ENCODE measurements around the gene ELMOD3.
A peak's percentile ranks its signal among the peaks of the same experiment; 100 is the strongest.
"Not testable (repeated sequence)": the region's sequence is repeated elsewhere in the genome, so short reads cannot be mapped to it uniquely, and the experiment has no call there.

ELMOD3 gene

GRCh38 chr2:85377083-85377482 is 22.5 kb downstream of the ELMOD3 start:
- no peak for DNase-seq

GRCh38 chr2:85378257-85378656 is 23.7 kb downstream of the ELMOD3 start:
- DNase-seq, result no peak

DNA sequence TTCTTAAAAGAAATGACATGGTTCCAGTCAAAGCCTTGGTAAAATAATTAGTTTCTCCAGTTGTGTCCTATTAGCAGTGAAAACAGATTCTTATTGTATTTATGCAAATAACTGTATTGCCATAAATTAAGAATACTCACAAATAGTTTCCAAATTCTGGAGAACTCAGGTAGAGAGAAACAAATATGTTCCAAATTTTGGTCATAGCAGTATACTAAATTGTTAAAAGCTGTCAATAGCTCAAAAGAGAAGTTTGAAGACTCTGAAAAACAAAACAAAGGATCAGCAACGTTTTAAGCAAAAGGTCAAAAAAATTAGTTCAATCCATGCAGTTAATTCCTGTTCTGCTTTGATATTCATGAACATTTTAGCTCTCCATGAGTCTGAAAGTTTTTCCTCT is 25.5 kb downstream of the ELMOD3 start:
- no peak for DNase-seq

- DNase-seq, result not testable (repeated sequence)
Observed at GRCh38 chr2:85383151-85383550, 28.6 kb downstream of the ELMOD3 start.

- no peak for DNase-seq
Observed at GRCh38 chr2:85383850-85384249, 29.3 kb downstream of the ELMOD3 start.

- DNase-seq, result no peak
Observed at GRCh38 chr2:85385746-85386145, 31.2 kb downstream of the ELMOD3 start.

DNA sequence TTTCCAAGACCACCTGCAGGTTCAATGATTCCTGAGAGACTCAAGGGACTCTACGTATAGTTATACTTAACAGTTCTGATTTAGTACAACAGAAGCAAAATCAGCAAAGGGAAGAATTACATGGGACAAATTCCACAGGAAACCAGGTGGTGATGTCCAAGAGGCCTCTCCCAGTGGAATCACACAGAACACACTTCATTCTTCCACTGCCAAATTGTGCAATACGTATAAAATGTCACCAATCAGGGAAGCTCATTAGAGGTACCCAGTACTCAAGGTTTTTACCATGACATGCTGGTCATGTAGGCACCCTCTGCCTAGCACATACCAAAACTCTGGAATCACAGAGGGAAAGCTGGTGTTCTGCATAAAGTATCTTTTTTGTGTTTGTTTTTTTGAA is 33.2 kb downstream of the ELMOD3 start:
- no peak for DNase-seq

DNA sequence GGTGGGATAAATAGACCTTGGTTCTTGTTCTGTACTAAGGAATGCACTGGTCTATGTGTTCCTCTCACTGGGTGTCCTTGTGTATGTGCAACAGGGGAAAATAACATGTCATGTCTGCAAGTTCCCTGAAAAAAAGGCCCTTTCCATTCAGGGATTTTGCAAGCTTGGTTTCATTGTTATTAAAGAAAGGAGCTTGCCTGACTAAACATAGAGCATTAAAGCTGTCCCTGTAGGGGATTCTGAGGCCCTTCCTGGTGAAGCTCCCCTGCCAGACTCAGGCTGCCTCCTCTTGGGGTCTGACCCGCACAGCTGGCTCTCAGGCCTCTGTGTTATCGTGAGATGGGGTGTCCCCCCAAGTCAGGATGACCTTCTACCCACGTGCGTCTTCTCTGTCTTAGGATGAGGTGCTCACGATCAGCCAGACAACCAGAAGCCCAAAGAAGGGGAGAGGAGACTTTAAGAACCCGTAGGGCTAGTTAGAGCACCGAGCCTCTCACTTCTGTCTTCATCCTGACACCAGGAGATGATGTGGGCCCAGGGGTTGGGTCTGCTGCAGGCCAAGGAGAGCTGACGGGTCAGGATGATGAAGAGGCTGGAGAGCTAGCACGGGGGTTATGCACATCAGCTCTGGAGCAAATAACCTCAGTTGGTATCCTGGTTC is 34.4 kb downstream of the ELMOD3 start:
- no peak for DNase-seq

DNA sequence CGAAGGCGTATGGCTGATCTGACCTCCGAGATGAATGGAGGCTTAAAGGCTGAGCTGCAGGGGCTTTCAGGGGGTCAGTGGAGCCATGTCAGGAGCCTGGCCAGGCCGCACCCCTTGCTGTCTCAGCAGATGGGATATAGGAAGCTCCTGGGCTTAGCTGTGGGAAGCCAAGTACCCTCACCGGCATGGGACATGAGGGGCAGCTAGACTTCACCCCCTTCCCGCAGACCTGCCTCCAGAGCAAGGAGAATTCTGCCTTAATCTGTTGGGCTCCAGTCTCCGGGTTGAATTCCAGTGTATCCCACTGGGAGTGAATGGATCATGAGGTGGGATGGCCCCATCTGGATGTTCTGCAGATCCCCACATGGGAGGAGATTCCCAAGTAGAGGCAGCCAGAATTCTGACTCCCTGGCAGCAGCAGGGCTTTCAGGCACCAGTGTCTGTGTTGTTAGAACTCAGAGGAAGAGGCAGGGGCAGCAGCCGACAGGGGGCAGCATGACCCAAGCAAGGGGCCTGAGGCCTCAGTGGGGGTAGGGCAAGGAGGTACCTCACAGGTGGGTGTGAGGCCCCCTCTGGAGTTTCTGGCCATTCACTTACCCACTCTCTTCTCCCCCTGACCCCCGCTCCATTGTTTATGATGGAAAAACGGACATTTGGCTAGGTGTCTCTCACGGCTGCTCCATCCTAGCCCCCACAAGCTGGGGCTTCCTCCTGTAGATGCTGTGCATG is 36.5 kb downstream of the ELMOD3 start:
- peak; percentile 25 to 44 (median 34) for DNase-seq

- DNase-seq, result no peak
Observed at GRCh38 chr2:85393836-85394235, 39.3 kb downstream of the ELMOD3 start.

GRCh38 chr2:85394261-85394681 is 39.7 kb downstream of the ELMOD3 start:
- no peak for DNase-seq

DNA sequence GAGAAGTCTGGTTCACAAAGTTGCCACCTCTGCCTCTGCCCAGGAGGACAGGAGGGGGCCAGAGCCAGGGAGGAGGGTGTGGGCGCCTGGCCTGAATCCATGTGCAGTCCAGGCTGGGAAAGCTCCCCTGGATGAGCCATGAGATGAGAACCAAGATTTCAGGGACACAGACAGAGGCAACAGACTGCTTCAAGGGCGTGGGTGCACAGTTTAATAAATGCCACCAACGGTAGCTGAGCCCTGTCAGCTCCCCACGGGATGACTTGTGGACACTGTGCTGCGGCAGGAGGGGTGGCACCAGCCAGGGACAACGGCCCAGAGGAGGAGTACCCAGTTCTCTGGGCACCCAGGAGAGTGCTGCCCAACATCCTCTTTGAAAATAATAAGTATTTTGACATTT is 40.4 kb downstream of the ELMOD3 start:
- DNase-seq, result no peak

- DNase-seq, result no peak
Observed at GRCh38 chr2:85395912-85396475, 41.4 kb downstream of the ELMOD3 start.

DNA sequence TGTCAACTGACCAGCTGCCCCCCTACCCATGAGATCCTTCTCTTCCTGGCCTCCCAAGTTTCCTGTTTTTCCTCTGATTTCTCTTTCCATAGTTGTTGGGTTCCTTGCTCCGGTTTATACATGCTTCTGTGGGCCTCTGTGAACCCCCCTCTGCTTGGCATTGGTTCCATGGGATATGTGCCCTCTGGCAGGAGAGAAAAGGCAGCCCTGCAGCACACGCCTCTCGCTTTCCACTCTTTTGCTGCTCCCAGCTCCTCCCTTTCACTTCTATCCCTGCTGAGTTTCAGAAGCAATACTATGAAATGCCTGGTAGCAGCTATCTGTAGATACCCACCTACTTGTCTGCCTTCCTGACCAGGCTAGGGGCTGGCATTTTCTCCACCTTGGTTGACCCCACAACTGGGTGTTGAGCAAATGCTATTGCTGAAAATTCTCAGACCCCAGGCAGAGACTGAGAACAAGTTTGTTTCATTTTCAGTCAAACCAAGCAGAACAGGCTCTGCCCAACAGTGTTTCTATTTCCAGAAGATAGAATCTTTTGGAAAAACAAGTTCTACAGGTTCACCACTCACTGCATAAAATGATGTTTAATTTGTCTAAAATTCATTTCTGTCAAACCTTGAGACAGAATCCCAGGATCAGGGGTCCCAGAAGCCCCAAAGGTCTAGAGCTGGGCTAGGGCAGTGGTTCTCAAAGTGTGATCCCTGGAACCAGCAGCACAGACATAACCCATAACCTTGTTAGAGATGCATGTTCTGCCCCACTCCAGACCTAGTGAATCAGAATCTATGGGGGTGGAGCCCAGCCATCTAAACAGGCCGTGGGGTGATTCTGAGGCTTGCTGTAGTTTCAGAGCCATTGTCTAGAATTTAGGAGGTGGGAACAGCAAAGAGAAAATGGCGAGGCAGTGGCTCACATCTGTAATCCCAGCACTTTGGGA is 42.2 kb downstream of the ELMOD3 start:
- no peak for DNase-seq

DNA sequence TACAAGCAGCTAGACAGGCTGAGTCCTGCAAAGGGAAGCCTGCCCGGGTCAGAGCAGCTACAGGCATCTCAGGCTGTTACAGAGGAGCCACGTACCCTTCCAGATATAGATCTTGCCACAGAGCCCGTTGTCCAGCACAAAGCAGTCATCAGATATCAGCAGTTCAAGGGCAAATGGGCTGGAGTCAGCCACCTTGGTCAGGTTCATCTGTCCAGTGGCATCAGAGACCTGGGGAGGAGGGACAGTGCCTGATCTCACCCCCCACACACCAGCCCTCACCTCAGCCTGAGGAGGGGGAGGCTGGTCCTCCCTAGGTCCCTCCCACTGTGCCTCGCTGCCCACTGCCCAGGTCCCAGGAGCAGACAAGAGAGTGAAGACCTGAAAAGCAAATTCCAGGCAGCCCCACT is 43.4 kb downstream of the ELMOD3 start:
- DNase-seq, result no peak

DNA sequence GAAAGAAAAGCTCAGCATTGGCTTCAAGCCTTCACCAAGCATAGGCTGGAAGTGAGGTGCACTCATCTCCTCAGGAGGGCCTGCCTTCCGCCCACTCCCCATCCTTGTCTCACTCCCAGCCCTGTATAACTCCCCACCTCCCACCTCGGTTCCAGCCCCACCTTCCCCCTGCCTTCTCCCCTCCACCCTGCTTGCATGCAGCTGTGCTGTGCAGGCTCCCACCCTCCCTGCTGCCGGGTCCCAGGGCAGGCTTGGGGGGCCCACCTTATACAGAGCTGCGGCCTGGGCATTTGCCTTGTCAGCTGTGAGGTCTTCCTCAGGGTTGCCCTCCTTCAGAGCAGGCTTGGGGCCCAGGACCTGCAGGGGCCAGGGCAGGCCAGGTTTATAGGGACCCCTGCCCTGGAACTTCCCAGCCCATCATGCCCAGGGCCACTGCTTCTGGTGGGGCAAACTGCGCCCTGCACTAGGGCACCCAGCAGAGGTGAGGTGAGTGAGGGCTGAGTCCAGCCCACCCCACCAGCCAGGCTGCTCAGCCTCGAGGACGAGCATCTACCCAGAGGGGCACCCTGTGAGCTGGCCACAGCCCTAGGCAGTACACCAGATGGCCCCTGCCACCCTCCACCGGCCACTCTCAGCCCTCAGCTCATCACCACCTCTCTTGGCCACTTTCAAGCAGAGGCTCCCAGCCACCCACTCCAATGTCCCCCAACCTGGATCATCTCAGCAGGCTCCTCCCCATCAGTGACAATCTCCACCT is 44.0 kb downstream of the ELMOD3 start:
- DNase-seq, result no peak

GRCh38 chr2:85399183-85399455 is 44.5 kb downstream of the ELMOD3 start:
- no peak for DNase-seq

- no peak for DNase-seq
Observed at GRCh38 chr2:85400023-85400422, 45.5 kb downstream of the ELMOD3 start.

- DNase-seq, result no peak
Observed at GRCh38 chr2:85400541-85401463, 46.2 kb downstream of the ELMOD3 start.

- DNase-seq, result no peak
Observed at GRCh38 chr2:85401464-85401805, 46.9 kb downstream of the ELMOD3 start.

DNA sequence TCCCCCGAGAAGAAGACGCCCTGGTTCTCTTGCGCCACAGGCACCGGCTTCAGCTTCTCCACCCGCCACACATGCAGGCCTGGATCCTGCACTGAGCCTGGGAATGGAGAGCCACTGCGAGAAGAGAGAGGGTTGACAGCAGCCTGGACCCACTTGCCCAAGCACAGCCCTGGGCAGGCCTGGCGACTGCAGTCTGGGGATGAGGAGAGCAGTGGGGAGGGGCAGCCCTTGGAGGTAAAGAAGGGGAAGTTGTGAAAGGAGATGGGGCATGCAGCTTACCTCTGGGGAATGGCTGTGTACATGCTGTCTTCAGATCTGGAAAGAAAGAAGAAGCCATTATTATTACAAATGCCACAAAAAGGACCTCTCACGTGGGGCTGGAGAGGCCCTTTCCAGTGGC is 47.3 kb downstream of the ELMOD3 start:
- no peak for DNase-seq

Data from activated CD4-positive, CD25-positive, alpha-beta regulatory T cell (primary cell).